ENCODE data around the gene VPS18. TPM values are rescaled to one million over a fixed set of nuclear protein-coding genes. Genes with fewer than 3 reads are reported as not detected.
A peak's percentile ranks its signal among the peaks of the same experiment; 100 is the strongest.

VPS18 gene
- total and polyA plus RNA-seq, 2 donors (not counting 1 experiment from before 2014, with no cell fraction given): 13.6 to 29.6 TPM

DNA sequence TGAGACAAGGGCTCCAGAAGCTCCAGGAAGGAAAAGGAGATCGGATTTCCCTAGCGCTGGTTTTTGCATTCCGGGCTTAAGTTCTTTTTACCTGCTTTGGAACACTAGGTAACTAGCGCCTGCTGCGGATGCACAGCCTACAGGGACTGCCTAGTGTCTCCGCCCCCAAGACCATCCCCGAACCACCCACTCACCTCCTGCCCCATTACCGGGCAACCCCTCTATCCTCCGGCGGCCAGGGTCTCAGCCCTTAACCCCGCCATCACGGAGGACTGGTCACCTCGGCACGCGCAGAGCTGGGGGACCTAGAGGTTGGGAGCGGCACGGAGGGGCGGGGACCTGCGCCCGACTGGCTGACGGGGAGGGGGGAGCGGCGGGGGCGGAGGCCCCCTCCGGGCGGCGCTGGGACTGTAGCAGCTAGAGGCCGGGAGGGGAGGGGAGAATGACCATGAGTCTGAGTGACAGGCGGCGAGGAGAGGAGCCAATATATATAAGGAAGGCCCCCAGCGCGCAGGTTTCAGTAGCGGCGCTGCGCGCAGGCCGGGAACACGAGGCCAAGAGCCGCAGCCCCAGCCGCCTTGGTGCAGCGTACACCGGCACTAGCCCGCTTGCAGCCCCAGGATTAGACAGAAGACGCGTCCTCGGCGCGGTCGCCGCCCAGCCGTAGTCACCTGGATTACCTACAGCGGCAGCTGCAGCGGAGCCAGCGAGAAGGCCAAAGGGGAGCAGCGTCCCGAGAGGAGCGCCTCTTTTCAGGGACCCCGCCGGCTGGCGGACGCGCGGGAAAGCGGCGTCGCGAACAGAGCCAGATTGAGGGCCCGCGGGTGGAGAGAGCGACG, 34.8 kb downstream of the VPS18 start, which contains the start of gene DLL4:
TSS of gene DLL4 (plus strand) at position 520 of the 839 bp plus-strand sequence. CDS start 329 bp downstream, outside the sequence.
- Histone ChIP-seq H3K36me3 (replicated peaks in 1 of 2; ENCODE audit: control extremely low read depth in 1 of 2, control insufficient read depth in 1 of 2, extremely low read depth in 1 of 2, insufficient read depth in 2 of 2, low read length in 1 of 2) (no peaks in the 10 kb centered on the region), H3K27ac (ENCODE audit: low read length in 2 of 2) (no peak within 1 kb of the TSS), H3K27me3 (replicated peaks in 1 of 4; ENCODE audit: control extremely low read depth in 1 of 4, control insufficient read depth in 3 of 4, insufficient read depth in 4 of 4, low read length in 3 of 4) (peaks cover 0 to 88% (median 53%) of the 10 kb centered on the region in 4 experiments), H3K9ac (ENCODE audit: low read length) (peak within 1 kb of the TSS; percentile 70), H3K79me2 (ENCODE audit: control insufficient read depth, insufficient read depth, low read length) (no peaks in the 10 kb centered on the region), H3K4me3 (ENCODE audit: control extremely low read depth in 1 of 5, extremely low read depth in 1 of 5, insufficient read depth in 1 of 5, low read depth in 2 of 5, low read length in 4 of 5) (peak within 1 kb of the TSS in 4 of 5 experiments; percentile 31 to 60 (median 48)), H2AFZ (ENCODE audit: insufficient read depth, low read depth, low read length, poor library complexity, severe bottlenecking) (peak within 1 kb of the TSS; percentile 67), H3K4me2 (replicated peaks; ENCODE audit: low read depth, low read length, poor library complexity, severe bottlenecking) (peak within 1 kb of the TSS; percentile 100), H4K20me1 (ENCODE audit: control insufficient read depth, insufficient read depth, low read length, poor library complexity, severe bottlenecking) (peaks cover 20% of the 10 kb centered on the region), H3K4me1 (ENCODE audit: control insufficient read depth in 2 of 2, insufficient read depth in 2 of 2, low read length in 2 of 2) (peaks cover 57 to 65% of the 10 kb centered on the region in 2 donors), H3K9me3 (ENCODE audit: control extremely low read depth in 1 of 3, control insufficient read depth in 2 of 3, insufficient read depth in 1 of 3, low read length in 2 of 3) (peaks cover 0 to 25% (median 0%) of the 10 kb centered on the region in 3 donors)
- H3K4me1 Mint-ChIP-seq: peaks cover 47% of the 10 kb centered on the region
- no peaks in the 10 kb centered on the region for H3K9me3 Mint-ChIP-seq (ENCODE audit: insufficient read depth)
- WGBS (ENCODE audit: insufficient coverage): under 1% methylated on average over 66 of the region's 71 CpGs
- peak; percentile 82 for TF ChIP-seq EZH2 (IDR thresholded peaks at IDR 0.05; ENCODE audit: borderline replicate concordance, insufficient read depth, low read depth, low read length, poor library complexity, severe bottlenecking)
- TF ChIP-seq, protein P1, sequence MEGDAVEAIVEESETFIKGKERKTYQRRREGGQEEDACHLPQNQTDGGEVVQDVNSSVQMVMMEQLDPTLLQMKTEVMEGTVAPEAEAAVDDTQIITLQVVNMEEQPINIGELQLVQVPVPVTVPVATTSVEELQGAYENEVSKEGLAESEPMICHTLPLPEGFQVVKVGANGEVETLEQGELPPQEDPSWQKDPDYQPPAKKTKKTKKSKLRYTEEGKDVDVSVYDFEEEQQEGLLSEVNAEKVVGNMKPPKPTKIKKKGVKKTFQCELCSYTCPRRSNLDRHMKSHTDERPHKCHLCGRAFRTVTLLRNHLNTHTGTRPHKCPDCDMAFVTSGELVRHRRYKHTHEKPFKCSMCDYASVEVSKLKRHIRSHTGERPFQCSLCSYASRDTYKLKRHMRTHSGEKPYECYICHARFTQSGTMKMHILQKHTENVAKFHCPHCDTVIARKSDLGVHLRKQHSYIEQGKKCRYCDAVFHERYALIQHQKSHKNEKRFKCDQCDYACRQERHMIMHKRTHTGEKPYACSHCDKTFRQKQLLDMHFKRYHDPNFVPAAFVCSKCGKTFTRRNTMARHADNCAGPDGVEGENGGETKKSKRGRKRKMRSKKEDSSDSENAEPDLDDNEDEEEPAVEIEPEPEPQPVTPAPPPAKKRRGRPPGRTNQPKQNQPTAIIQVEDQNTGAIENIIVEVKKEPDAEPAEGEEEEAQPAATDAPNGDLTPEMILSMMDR (IDR thresholded peaks at IDR 0.05): no peak
- peak within 1 kb of the TSS; percentile 53 for H3K27ac Mint-ChIP-seq
- peak; percentile 35 for ATAC-seq (ENCODE audit: low read depth)
- peaks cover 68% of the 10 kb centered on the region for H3K27me3 Mint-ChIP-seq
- ChIA-PET POLR2A (interaction anchor here (0.5 to 3.5 kb wide), 2 partner anchors 22 to 370 kb away, joined by 7 to 29 read pairs; no protein-coding TSS in a partner anchor), CTCF (interaction anchor here (0.5 to 10.7 kb wide), 5 partner anchors 12 to 199 kb away, joined by 3 to 84 read pairs (median 4); partner anchors contain the start of gene CHAC1)
- intact Hi-C loops (cut with micrococcal nuclease): no loop called here
- H3K4me3 Mint-ChIP-seq: peak within 1 kb of the TSS; percentile 84
- DNase-seq: peak; percentile 66

Measured in B cell (primary cell).